ENCODE results near the gene TRIP11. TPM values are rescaled to one million over a fixed set of nuclear protein-coding genes. Genes with fewer than 3 reads are reported as not detected.

TRIP11 gene
- polyA plus RNA-seq, 1 donor from 2014 or later, result 8.8 TPM

- Histone ChIP-seq H3K9me2 (ENCODE audit: insufficient read depth, low read length) (no peaks in the 10 kb centered on the region), H3K27me3 (ENCODE audit: insufficient read depth, low read depth, low read length) (no peaks in the 10 kb centered on the region), H4K20me1 (ENCODE audit: insufficient read depth) (no peaks in the 10 kb centered on the region), H3K4me2 (ENCODE audit: low read length) (no peak overlapping the region), H2AFZ (ENCODE audit: low read depth, low read length) (no peak overlapping the region), H3K9ac (ENCODE audit: low read length) (no peak overlapping the region), H3K27ac (ENCODE audit: low read length) (no peak overlapping the region), H3K79me2 (replicated peaks; ENCODE audit: insufficient read depth, low read length) (no peaks in the 10 kb centered on the region), H3K9me3 (ENCODE audit: low read length) (no peaks in the 10 kb centered on the region), H3K4me3 (ENCODE audit: low read length) (no peak overlapping the region), H3F3A (ENCODE audit: insufficient read depth, low read length, poor library complexity, severe bottlenecking) (no peaks in the 10 kb centered on the region), H3K36me3 (ENCODE audit: insufficient read depth, low read length) (no peaks in the 10 kb centered on the region)
- no peak for TF ChIP-seq CTCF (IDR thresholded peaks at IDR 0.05; ENCODE audit: poor library complexity, severe bottlenecking)
- no peak for TF ChIP-seq TAF1 (IDR thresholded peaks at IDR 0.05; ENCODE audit: low read depth)
- no peak for TF ChIP-seq POLR2AphosphoS5 (IDR thresholded peaks at IDR 0.05)
- no peak for TF ChIP-seq SMC3 (conservative IDR thresholded peaks at IDR 0.05; ENCODE audit: poor library complexity)
- TF ChIP-seq EZH2 (IDR thresholded peaks at IDR 0.05; ENCODE audit: borderline replicate concordance, insufficient read depth, low read length, poor library complexity, severe bottlenecking), result no peak
- no peak for TF ChIP-seq RAD21 (conservative IDR thresholded peaks at IDR 0.05)
- TF ChIP-seq EP300 (conservative IDR thresholded peaks at IDR 0.05; ENCODE audit: poor library complexity, severe bottlenecking), result no peak
- no peak for TF ChIP-seq REST (IDR thresholded peaks at IDR 0.05; ENCODE audit: borderline replicate concordance)
- no peak for TF ChIP-seq MXI1 (conservative IDR thresholded peaks at IDR 0.05; ENCODE audit: poor library complexity, severe bottlenecking)
These were observed 114.7 kb downstream of the TRIP11 start for GRCh38 chr14:91925001-91925726.

GRCh38 chr14:91920526-91920925, 119.3 kb downstream of the TRIP11 start:
- Histone ChIP-seq H2AFZ (ENCODE audit: low read depth, low read length) (no peak overlapping the region), H3F3A (ENCODE audit: insufficient read depth, low read length, poor library complexity, severe bottlenecking) (no peaks in the 10 kb centered on the region), H3K27me3 (ENCODE audit: insufficient read depth, low read depth, low read length) (no peaks in the 10 kb centered on the region), H3K36me3 (ENCODE audit: insufficient read depth, low read length) (no peaks in the 10 kb centered on the region), H4K20me1 (ENCODE audit: insufficient read depth) (no peaks in the 10 kb centered on the region), H3K4me2 (ENCODE audit: low read length) (no peak overlapping the region), H3K9me2 (ENCODE audit: insufficient read depth, low read length) (no peaks in the 10 kb centered on the region), H3K4me3 (ENCODE audit: low read length) (no peak overlapping the region), H3K9ac (ENCODE audit: low read length) (no peak overlapping the region), H3K27ac (ENCODE audit: low read length) (no peak overlapping the region), H3K79me2 (replicated peaks; ENCODE audit: insufficient read depth, low read length) (no peaks in the 10 kb centered on the region), H3K9me3 (ENCODE audit: low read length) (no peaks in the 10 kb centered on the region)
- TF ChIP-seq MXI1 (conservative IDR thresholded peaks at IDR 0.05; ENCODE audit: poor library complexity, severe bottlenecking) (no peak), TAF1 (IDR thresholded peaks at IDR 0.05; ENCODE audit: low read depth) (no peak), SMC3 (conservative IDR thresholded peaks at IDR 0.05; ENCODE audit: poor library complexity) (no peak), RAD21 (conservative IDR thresholded peaks at IDR 0.05) (no peak)

All from neural cell (in vitro differentiated cells).